ENCODE measurements around the gene PIERCE2. TPM values are rescaled to one million over a fixed set of nuclear protein-coding genes. Genes with fewer than 3 reads are reported as not detected.

Gene PIERCE2, protein sequence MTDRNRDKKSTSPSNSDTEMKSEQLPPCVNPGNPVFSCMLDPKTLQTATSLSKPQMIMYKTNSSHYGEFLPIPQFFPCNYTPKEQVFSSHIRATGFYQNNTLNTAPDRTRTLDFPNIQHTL
- total RNA-seq: 6.7 TPM

DNA sequence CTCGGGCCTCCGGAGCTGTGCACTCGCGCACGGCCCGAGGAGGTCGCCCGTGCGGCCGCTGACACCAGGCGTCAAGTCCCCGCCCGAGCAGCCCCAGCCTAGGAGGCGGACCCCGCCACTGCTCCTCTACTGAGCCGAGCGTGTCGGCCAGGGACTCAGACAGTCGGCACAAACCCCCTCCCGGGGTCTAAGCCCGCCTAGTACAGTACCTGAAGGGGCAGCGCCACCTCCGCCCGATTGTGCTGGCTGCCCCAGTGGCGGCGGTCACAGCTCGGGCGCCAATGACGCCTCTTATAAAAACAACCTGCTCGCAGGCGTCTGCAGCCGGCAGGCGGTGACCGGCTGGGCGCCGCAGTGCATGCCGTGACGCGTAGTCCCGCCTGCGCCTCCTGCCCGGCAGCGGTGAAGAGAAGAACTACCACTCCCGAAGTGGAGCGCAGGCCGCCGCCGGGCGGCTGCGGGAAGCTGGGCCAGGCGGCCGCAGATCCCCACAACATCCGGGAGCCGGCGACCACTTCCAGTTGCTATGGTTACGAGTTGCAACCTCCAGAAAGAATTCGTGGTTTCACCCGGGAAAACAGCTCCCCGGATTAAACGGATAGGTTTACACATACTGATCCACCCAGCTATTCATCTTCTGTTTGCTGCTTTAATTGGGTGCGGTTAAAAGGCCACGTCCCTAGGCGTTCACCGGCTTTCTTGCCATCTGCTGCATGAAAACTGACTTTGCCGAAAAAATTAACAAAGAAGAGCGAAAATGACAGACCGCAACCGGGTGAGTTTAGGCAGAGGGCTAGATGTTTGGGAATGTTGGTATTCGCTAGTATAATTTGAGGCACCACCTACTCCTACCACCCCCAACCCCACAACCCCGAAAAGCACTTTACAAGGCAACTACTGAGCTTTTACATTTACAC is at the start of gene PIERCE2, which contains the start of gene CCPG1:
TSS of gene PIERCE2 (plus strand) at position 484 of the 917 bp plus-strand sequence. CDS start at position 758, 274 bp downstream.
TSS of gene CCPG1 (minus strand) at position 348 of the 917 bp plus-strand sequence. CDS start 18,935 bp downstream, outside the sequence.

Other genes starting within 250 kb of the PIERCE2 start
- 113 TPM for gene RSL24D1, start 211.6 kb upstream of the PIERCE2 start, total RNA-seq
- 4.6 TPM for gene RAB27A, start 118.7 kb upstream of the PIERCE2 start, total RNA-seq
- 8.5 TPM for gene PIGBOS1, start 89.4 kb upstream of the PIERCE2 start, total RNA-seq
- 11.3 TPM for gene PIGB, start 89.3 kb upstream of the PIERCE2 start, total RNA-seq
- 41.5 TPM for gene CCPG1, start 136 bp upstream of the PIERCE2 start, total RNA-seq
- 11.3 TPM for gene DNAAF4, start 99.7 kb downstream of the PIERCE2 start, total RNA-seq
- 53.1 TPM for gene PYGO1, start 179.8 kb downstream of the PIERCE2 start, total RNA-seq